Skeletal muscle cell (primary cell): ENCODE results near the gene ZNF532.
A peak's percentile ranks its signal among the peaks of the same experiment; 100 is the strongest.

Experiments used
- DNase-seq: peaks from one replicate; pipeline ENCODE4 v3.0.0-alpha.2; 2010; ENCODE audit warnings: low read depth
- H3K4me3 ChIP-seq: 2 replicates; pipeline ENCODE4 v1.5.1; 2011; ENCODE audit warnings: low read depth, mild to moderate bottlenecking, control low read depth, low read length, moderate library complexity

The ZNF532 gene

GRCh38 chr18:58992301-58993231 lies 127.9 kb downstream of the ZNF532 start:
- DNase-seq = no peak
- H3K4me3 ChIP-seq = no peak overlapping the region

DNA sequence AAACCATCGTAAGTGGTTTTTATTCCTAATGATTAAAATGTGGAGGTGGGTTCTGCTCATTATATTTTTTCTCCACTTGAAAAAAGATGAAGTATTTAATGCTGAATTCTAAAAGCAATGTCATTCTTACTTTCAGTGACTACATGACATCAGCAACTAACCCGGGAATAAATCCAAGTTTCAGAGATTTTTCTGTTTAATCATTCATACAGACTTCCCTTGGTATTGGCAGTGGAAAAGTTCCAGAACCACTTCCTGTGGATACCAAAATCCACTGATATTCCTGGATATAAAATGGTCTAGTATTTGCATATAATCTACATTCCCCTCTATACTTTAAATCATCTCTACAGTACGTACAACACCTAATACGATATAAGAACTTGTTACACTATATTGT lies 128.6 kb downstream of the ZNF532 start:
- H3K4me3 ChIP-seq = no peak overlapping the region
- peak; percentile 75 for DNase-seq

GRCh38 chr18:58995663-58996062 lies 131.0 kb downstream of the ZNF532 start:
- H3K4me3 ChIP-seq = no peak overlapping the region
- DNase-seq = no peak

- peak; percentile 95 for DNase-seq
These were observed 131.5 kb downstream of the ZNF532 start for GRCh38 chr18:58996131-58996641.

DNA sequence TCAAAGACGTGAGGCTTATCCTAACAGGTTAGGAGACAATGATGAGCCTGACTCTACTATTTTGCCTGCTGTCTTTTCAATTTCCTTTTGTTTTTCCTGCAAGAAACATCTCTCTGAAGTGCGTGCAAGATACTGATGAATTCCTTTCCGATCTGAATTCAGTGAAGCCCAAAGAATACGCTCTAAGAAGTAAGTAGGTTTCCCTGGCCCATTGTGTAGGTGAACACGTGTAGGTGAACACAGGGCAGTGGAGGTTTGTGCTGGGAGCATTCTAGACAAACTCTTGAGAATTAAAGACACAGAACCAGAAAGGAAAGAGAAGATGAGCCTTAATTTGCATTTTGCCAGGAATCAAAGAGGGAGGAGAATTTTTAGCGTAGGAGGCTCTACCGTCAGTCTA lies 132.0 kb downstream of the ZNF532 start:
- no peak overlapping the region for H3K4me3 ChIP-seq
- no peak for DNase-seq

More at GRCh38 chr18:58996131-58996641, 131.5 kb downstream of the ZNF532 start:
- no peak overlapping the region for H3K4me3 ChIP-seq

DNA sequence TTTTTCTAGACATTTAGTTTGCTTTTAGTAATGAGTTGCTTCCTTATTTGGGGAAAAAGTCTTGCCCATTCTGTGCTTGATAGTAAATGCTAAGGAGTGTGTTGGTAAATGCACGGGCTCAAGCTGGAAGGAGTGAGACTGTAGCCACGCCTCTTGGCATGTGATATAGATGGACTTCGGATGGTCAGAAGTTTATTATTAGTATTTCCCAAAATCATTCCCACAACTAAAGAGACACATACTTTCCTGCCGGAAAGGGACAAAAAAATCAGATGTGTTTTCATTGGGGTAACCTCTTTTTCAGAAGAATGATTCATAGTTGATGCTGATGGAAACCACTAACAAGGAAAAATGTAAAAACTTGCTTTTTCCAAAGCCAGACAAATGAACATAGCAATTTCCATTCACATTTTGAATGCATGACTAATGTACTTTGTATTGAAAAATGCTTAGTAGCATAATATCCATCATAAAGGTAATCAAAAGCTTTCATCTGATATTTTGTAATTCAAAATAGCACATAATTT lies 133.2 kb downstream of the ZNF532 start:
- peak; percentile 82 for DNase-seq
- no peak overlapping the region for H3K4me3 ChIP-seq

DNA sequence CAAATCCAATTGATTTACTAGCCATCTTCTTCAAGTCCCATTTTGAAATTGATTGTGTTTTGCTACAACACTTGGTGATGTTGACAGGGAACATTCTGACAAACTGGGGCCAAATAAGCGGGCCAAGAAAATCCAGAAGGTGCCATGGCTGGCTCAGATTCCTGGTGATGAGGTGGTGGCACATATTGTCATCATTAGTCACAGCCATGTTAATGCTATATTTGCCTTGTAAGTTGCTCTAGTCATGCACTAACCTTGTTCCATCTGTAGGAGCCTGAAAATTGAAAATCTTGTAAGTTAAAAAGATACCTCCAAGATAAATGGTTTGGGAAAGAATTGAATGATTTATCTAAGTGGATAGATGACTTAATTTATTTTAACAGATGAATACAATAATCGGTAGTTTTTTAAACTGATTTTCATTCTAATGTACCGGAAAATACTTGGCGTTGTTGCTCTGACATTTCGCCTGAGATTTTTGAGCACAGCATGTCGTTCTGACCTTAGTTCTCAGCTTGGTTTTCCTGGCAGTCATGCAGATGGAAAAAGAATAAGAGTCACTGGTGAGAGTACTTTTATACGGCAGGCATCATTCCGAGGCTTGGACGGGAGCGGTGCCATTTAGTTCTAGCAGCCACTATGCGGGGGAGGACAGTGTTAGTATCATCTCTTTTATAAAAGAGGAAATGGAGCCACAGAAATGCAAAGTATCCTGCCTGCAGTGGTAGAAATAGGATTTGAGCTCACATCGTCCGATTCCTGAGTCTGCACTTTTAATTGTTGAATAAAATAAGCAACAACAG lies 133.9 kb downstream of the ZNF532 start:
- H3K4me3 ChIP-seq = no peak overlapping the region
- peak; percentile 59 for DNase-seq

GRCh38 chr18:59001166-59001565 lies 136.5 kb downstream of the ZNF532 start:
- no peak overlapping the region for H3K4me3 ChIP-seq
- DNase-seq = no peak

GRCh38 chr18:59001721-59002120 lies 137.0 kb downstream of the ZNF532 start:
- no peak overlapping the region for H3K4me3 ChIP-seq
- no peak for DNase-seq

- DNase-seq = no peak
- no peak overlapping the region for H3K4me3 ChIP-seq
These were observed 138.4 kb downstream of the ZNF532 start for GRCh38 chr18:59002974-59003594.

DNA sequence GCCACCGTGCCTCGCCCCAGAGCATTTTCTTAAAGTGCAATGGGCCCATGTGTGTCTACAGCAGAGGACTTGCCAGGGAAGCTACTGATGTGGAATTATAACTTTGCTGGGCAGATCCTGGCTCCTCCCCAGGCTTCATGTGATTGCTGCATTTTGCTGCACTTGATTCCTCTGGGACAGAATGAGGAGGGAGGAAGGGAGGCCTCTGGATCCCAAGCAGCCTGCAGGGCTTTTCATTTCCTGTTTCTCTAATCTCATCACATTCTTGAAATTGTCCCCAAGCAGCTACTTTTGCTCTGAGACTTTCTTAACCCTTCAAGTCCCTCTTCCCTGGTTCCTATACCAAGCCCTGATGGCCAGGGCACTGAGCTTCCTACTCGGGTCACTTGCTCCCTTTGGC lies 140.6 kb downstream of the ZNF532 start:
- H3K4me3 ChIP-seq = no peak overlapping the region
- peak; percentile 67 for DNase-seq

DNA sequence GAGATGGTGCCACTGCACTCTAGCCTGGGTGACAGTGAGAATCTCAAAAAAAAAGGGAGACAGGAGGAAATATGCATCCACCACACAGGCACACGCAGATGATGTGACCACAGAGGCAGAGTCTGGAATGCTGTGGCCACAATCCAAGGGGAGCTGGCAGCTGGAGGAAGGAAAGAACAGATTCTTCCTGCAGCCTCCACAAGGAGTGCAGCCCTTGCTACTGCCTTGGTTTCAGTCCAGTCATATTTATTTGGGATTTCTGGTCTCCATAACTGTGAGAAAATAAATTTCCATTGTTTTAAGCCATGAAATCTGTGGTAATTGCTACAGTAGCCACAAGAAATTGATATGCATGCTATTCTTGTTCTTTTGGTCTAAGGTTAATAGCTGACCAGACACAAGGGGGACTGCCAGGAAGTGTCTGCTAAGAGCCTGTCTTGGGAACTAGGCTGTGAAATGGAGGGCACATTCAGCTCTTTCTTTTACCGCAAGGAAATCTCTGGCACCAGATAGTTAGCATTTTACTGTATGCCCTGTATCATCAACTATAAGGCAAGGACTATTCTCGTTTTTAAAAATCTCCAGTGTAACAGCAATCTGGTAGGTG lies 141.9 kb downstream of the ZNF532 start:
- H3K4me3 ChIP-seq = no peak overlapping the region
- DNase-seq = no peak

GRCh38 chr18:59008302-59008974 lies 143.8 kb downstream of the ZNF532 start:
- DNase-seq = no peak

GRCh38 chr18:59009846-59010245 lies 145.2 kb downstream of the ZNF532 start:
- DNase-seq = no peak
- H3K4me3 ChIP-seq = no peak overlapping the region

More at GRCh38 chr18:59008302-59008974, 143.8 kb downstream of the ZNF532 start:
- no peak overlapping the region for H3K4me3 ChIP-seq

DNA sequence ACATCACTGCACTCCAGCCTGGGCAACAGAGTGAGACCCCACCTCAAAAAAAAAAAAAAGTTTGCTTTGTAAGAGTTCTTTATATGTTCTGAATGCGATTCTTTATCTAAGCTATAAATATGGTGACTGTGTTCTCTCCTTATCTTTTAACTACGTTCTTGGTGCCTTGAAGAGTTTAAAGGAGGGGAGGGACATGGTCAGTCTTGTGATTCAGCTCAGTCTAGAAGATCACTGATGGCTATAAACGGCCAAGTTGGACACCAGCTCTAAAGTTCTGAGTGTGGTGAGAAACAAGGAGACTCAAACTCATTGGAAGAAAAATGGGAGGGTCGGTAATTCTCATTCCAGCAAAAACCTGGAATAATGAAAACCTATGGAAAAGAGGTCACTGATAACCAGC lies 146.6 kb downstream of the ZNF532 start:
- no peak overlapping the region for H3K4me3 ChIP-seq
- DNase-seq = no peak

GRCh38 chr18:59011786-59012185 lies 147.1 kb downstream of the ZNF532 start:
- no peak overlapping the region for H3K4me3 ChIP-seq
- no peak for DNase-seq

- H3K4me3 ChIP-seq = no peak overlapping the region
These were observed 148.4 kb downstream of the ZNF532 start for GRCh38 chr18:59012815-59013705.

GRCh38 chr18:59013744-59014143 lies 149.1 kb downstream of the ZNF532 start:
- DNase-seq = no peak
- H3K4me3 ChIP-seq = no peak overlapping the region

More at GRCh38 chr18:59012815-59013705, 148.4 kb downstream of the ZNF532 start:
- no peak for DNase-seq
